GM11168 (cell line): Measurements from ENCODE around the gene APOC3.

ENCODE experiments used
- in situ Hi-C: fragments of 300-500 bp; cut with MboI; formaldehyde crosslinking; loops from one replicate; pipeline ENCODE4 v1.12.0; 2022; ENCODE audit warnings: low sequenced_read_pairs; ENCODE audit not compliant: unreplicated experiment

APOC3 gene

DNA sequence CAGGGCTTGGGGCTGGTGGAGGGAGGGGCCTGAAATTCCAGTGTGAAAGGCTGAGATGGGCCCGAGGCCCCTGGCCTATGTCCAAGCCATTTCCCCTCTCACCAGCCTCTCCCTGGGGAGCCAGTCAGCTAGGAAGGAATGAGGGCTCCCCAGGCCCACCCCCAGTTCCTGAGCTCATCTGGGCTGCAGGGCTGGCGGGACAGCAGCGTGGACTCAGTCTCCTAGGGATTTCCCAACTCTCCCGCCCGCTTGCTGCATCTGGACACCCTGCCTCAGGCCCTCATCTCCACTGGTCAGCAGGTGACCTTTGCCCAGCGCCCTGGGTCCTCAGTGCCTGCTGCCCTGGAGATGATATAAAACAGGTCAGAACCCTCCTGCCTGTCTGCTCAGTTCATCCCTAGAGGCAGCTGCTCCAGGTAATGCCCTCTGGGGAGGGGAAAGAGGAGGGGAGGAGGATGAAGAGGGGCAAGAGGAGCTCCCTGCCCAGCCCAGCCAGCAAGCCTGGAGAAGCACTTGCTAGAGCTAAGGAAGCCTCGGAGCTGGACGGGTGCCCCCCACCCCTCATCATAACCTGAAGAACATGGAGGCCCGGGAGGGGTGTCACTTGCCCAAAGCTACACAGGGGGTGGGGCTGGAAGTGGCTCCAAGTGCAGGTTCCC, at the start of gene APOC3:
TSS of gene APOC3 (plus strand) at position 383 of the 659 bp plus-strand sequence. CDS start 676 bp downstream, outside the sequence.
- in situ Hi-C loops: no loop called here

DNA sequence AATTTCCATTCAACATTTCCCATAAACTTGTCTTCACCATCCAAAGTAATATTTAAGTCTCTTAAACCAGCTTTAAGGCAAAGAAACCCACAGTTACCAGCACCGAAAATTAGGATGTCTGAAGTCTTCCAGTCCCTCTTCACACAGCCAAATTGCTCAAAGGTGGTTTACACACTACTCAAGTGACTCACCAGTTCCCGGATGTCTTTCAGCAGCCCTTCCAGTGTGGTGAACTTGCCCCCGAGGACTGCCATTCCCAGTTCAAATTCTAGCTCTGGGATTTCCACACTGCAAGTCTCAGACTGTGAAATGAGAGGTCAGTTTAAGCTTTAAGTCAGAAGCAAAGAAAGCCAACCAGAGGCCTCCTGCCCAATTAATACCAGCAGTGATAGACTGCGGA, 47.0 kb upstream of the APOC3 start:
- in situ Hi-C loops: loop anchor here (25.0 kb wide), 1 partner anchor 330 kb away; no protein-coding TSS in a partner anchor

GRCh38 chr11:116786326-116786725, 43.4 kb upstream of the APOC3 start:
- in situ Hi-C loops: loop anchor here (25.0 kb wide), 1 partner anchor 326 kb away; no protein-coding TSS in a partner anchor

DNA sequence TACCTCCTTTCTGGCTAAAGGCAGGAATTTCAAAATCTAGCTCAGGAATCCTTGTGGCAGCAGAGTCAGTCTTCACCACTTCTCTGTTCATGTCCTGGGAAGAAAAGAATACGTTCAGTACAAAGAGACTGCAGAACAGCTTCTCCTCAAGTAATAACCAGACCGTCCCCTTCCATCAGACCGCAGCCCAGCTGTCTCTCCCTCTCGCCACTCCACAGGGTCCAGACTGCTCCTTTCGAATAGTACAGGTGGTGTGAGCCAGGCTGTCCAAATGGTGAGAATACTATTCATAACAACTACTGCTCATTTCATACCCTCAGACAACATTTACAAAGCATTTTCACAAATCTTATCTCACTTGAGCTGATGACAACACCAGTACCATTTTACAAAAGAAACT, 42.7 kb upstream of the APOC3 start:
- in situ Hi-C loops: loop anchor here (25.0 kb wide), 1 partner anchor 325 kb away; no protein-coding TSS in a partner anchor

GRCh38 chr11:116787436-116787785, 42.3 kb upstream of the APOC3 start:
- in situ Hi-C loops: loop anchor here (25.0 kb wide), 1 partner anchor 325 kb away; no protein-coding TSS in a partner anchor

DNA sequence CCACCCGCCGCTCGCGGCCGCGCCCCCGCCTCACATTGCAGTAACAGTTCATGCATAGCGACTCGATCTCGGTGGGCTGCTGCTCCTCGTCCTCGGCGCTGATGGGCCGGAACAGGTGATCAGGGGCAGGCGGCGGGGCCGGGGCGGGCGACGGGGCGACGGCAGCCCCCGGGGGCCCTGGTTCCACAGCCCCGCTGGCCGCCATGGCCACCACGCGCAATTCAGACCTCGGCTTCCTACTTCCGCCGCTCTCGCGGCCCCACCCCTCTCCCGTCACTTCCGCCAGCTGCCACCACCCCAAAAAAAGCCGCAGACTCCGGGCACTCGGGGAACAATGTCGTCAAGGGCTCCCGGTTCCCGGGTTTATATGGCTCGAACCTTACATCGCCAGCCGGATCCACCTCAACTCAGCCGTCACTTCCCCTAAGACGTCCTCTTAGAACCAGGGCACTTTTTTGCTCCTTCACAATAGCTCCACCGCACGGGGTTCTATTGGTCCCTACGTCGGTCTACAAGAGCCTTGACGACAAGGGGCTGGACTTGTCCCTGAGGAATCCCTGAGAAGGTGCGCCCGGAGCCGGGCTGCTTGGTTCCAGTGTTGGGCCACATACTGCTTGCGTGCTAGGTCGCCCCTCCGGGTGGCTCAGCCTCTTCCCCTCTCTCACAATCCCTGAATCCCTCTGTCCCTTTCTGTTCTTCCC, 41.8 kb upstream of the APOC3 start, which contains the start of gene ZPR1:
TSS of gene ZPR1 (minus strand) at position 238 of the 701 bp plus-strand sequence. CDS start at position 205, 33 bp downstream.
- in situ Hi-C loops: loop anchor here (25.0 kb wide), 1 partner anchor 324 kb away; no protein-coding TSS in a partner anchor

DNA sequence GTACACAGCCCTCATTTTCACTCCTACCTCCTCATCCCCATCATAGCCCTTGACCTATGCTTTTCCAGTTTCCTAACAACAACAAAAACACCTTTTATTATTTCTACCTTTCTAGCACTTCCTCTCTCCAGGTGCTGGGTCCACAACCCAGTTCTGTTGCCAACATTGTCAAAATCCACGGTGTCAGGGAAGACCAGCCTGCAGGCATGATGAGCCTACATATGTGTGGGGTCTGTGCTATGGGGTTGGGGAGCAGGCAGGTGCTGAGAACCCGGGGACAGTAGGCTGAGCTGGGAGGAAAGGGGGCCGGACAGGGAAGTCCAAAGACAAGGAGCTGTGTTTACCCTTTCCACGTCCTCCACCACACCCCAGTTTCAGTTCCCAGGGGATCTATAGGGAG, 41.2 kb upstream of the APOC3 start:
- in situ Hi-C loops: loop anchor here (25.0 kb wide), 1 partner anchor 324 kb away; no protein-coding TSS in a partner anchor

DNA sequence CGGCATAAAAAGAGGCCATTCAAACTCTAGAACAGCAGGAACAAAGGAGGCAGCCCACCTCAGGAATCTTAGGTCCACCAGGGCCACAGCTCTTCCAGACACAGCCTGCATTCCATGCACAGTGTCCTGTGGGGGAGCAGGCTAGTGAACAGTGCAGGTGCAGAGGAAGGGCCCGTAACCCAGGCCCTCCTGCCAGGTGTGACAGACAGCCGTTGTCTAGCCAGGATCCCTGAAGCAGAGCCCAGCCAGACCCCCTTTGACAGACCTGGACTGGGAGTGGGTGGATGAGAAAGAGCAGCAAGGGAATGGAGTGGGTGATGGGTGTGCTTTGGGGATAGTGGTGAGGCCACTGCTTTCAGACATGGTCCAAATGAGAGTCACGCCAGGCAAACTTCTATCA, 40.7 kb upstream of the APOC3 start:
- in situ Hi-C loops: loop anchor here (25.0 kb wide), 1 partner anchor 323 kb away; no protein-coding TSS in a partner anchor

DNA sequence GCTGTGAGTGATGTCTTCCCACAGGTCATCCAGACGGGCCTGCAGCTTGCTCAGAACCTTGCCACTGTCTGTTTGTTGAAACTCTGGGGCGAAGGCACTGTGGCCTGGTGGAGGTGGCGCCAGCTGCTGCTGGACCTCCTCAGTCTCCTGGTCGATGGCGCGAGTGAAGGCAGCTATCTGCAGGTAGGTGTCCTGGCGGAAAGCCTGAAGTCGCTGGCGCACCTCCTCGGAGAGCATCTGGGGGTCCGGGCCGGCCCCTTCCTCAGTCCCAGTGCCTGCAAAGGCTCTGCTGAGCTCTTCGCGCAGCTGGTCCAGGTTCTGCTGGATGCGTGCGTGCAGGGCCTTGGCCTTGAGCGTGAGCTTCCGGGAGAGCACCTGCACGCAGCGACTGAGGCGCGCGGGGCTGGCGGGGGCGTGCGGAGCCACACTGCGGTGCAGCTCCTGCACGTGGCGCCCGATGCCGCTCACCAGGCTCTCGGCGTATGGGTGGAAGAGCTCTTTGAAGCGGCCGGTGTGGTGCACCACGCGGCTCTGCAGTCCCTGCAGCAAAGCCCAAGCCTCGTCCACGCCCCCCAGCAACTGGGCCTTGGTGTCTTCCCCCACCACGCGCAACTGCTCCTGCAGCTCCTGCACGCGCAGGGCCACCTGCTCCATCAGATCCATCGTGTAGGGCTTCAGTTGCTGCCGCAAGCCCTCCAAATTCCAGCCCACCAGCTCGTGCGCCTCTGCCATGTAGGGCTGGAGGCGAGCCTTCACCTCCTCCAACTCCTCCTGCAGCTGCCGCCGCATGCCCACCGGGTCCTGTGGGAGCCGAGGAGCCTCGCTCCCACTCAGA, 39.3 kb upstream of the APOC3 start:
- in situ Hi-C loops: loop anchor here (25.0 kb wide), 1 partner anchor 322 kb away; no protein-coding TSS in a partner anchor

GRCh38 chr11:116791002-116791812, 38.5 kb upstream of the APOC3 start:
- in situ Hi-C loops: loop anchor here (25.0 kb wide), 1 partner anchor 321 kb away; no protein-coding TSS in a partner anchor

- in situ Hi-C loops: loop anchor here (25.0 kb wide), 1 partner anchor 321 kb away; no protein-coding TSS in a partner anchor
These were observed 37.9 kb upstream of the APOC3 start, which contains the start of gene APOA5 for GRCh38 chr11:116791813-116792143. Gene APOA5 (minus strand): TSS chr11:116791879. CDS start chr11:116791860, 19 bp downstream.

DNA sequence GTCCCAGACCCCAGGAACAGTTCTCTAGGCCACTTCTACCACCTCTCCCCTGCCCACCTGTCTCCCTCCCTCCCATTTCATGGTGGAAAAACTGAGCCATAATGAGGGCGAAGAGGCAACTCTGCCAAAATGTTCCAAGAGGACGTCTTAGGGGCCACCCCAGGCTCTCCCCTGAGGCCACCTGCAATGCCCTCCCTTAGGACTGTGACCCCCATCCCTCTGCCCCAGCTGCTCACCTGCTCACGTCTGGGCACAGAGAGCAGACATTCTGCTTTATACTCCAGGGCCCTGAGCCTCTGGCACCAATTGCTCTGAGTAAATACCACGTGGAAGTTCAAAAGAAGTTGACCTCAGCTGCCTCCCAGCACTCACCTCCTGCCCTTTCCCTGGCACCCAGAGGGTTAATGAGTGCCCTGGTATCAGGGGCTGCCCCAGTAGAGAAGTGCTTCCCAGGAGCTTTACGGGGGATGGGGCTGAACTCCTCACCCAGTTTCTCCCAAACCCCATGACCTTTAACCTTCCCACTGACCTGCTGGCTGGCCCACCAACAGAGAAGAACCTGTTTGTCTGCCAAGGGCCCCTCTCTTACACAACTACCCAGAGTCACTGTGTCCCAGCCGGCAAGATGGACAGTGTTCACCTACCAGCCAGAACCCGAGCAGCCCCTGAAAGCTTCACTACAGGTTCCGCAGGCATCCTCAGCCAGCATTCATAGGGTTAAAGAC, 37.4 kb upstream of the APOC3 start:
- in situ Hi-C loops: loop anchor here (25.0 kb wide), 1 partner anchor 320 kb away; no protein-coding TSS in a partner anchor

GRCh38 chr11:116792869-116793771, 36.6 kb upstream of the APOC3 start:
- in situ Hi-C loops: loop anchor here (25.0 kb wide), 1 partner anchor 319 kb away; no protein-coding TSS in a partner anchor

DNA sequence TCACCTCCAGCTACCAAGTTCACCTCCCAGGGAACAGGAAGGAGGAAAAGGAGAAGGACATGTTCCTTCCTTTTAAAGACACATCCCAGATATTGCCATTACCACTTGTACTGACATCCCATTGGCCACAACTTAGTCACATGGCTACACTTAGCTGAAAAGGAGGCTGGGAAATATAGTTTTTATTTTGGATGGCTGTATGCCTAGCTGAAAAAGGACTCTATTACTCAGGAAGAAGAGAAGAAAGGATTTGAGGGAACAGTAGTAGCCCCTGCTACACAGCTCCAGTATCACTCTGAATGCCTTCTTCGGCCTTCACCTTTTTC, 36.0 kb upstream of the APOC3 start:
- in situ Hi-C loops: loop anchor here (25.0 kb wide), 1 partner anchor 319 kb away; no protein-coding TSS in a partner anchor

DNA sequence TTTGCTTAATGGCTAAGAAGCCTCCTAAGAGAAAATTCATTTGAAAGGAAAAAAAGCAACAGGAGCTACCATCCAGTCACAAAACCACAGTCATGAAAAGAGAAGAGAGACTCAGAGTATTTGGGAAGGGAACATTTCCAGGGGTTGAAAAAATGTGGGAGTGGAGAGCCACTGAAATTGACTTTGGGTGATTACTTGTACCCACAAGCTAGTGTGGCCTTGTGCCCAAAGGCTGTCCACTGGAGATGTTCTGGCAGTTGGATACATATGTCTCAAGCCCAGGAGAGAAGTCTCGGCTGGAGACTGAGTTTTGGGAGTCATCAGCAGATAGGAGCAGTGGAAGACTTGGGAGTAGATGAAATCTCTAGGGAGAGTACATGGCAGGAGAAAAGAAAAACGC, 34.9 kb upstream of the APOC3 start:
- in situ Hi-C loops: loop anchor here (25.0 kb wide), 1 partner anchor 317 kb away; no protein-coding TSS in a partner anchor

DNA sequence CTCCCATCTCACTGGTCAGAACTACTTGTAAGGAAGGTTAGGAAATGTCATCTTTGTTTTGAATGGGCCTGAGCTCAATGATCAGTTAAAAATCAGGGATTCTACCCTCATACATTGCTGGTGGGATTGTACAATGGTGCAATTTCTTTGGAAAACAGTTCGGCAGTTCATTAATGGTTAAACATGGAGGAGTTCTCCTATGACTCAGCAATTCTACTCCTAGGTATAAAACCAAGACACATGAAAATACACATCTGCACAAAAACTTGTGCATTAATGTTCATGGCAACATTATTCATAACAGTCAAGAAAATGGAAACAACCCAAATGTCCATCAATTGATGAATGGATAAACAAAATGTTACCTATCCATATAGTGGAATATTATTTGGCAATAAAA, 33.2 kb upstream of the APOC3 start:
- in situ Hi-C loops: loop anchor here (25.0 kb wide), 1 partner anchor 316 kb away; no protein-coding TSS in a partner anchor

GRCh38 chr11:116797816-116798215, 31.9 kb upstream of the APOC3 start:
- in situ Hi-C loops: loop anchor here (25.0 kb wide), 1 partner anchor 314 kb away; no protein-coding TSS in a partner anchor
